Keratinocyte (primary cell): Measurements from ENCODE around the gene AP1M1.

Experiments used
- CTCF ChIP-seq, 3 experiments: IDR thresholded peaks in 1 of 3; conservative IDR thresholded peaks in 1 of 3; optimal IDR thresholded peaks in 1 of 3; 2 replicates in 2 of 3; 3 replicates in 1 of 3; pipeline versions ENCODE3 to v1.5.1; 2011; ENCODE audit warnings: low read length in 3 of 3, mild to moderate bottlenecking in 3 of 3, moderate library complexity in 2 of 3, control low read depth in 1 of 3, inconsistent platforms in 1 of 3; ENCODE audit not compliant: insufficient read depth in 2 of 3; ENCODE audit errors: extremely low read depth in 1 of 3
- EZH2 ChIP-seq: IDR thresholded peaks from one replicate; pipeline ENCODE4 v1.6.1; 2012; ENCODE audit warnings: inconsistent platforms, mild to moderate bottlenecking, low read length, moderate library complexity

GRCh38 chr19:16148443-16149229, 49.1 kb upstream of the AP1M1 start:
- TF ChIP-seq CTCF (optimal IDR thresholded peaks at IDR 0.05 in 1 of 3, IDR thresholded peaks at IDR 0.05 in 1 of 3, conservative IDR thresholded peaks at IDR 0.05 in 1 of 3; ENCODE audit: extremely low read depth in 1 of 3, insufficient read depth in 2 of 3, low read length in 3 of 3), result no peak
- TF ChIP-seq EZH2, result no peak
